Measurements from ENCODE around the gene RAMP3. TPM values are rescaled to one million over a fixed set of nuclear protein-coding genes. Genes with fewer than 3 reads are reported as not detected.
"Not testable (repeated sequence)": the region's sequence is repeated elsewhere in the genome, so short reads cannot be mapped to it uniquely, and the experiment has no call there.

Gene RAMP3
- total RNA-seq, 1 donor from 2014 or later: 114 TPM

- no peak for DNase-seq
Measured at GRCh38 chr7:45157286-45157652, 322 bp upstream of the RAMP3 start.

GRCh38 chr7:45158471-45158870 is 880 bp downstream of the RAMP3 start:
- no peak for DNase-seq

- DNase-seq: no peak
Measured at GRCh38 chr7:45159296-45159695, 1.7 kb downstream of the RAMP3 start.

- no peak for DNase-seq
Measured at GRCh38 chr7:45160417-45160881, 2.9 kb downstream of the RAMP3 start.

- no peak for DNase-seq
Measured at GRCh38 chr7:45161138-45161537, 3.5 kb downstream of the RAMP3 start.

- no peak for DNase-seq
Measured at GRCh38 chr7:45161842-45162241, 4.3 kb downstream of the RAMP3 start.

- DNase-seq: no peak
Measured at GRCh38 chr7:45162311-45162845, 4.8 kb downstream of the RAMP3 start.

GRCh38 chr7:45162943-45163691 is 5.5 kb downstream of the RAMP3 start:
- DNase-seq: no peak

- DNase-seq: no peak
Measured at GRCh38 chr7:45163692-45164052, 6.1 kb downstream of the RAMP3 start.

- DNase-seq: not testable (repeated sequence)
Measured at GRCh38 chr7:45164271-45164670, 6.7 kb downstream of the RAMP3 start.

- DNase-seq: no peak
Measured at GRCh38 chr7:45165857-45166256, 8.3 kb downstream of the RAMP3 start.

- no peak for DNase-seq
Measured at GRCh38 chr7:45171946-45172345, 14.4 kb downstream of the RAMP3 start.

- no peak for DNase-seq
Measured at GRCh38 chr7:45173596-45174327, 16.2 kb downstream of the RAMP3 start.

- no peak for DNase-seq
Measured at GRCh38 chr7:45174328-45174610, 16.7 kb downstream of the RAMP3 start.

GRCh38 chr7:45174966-45175765 is 17.6 kb downstream of the RAMP3 start:
- DNase-seq: no peak

GRCh38 chr7:45176091-45176490 is 18.5 kb downstream of the RAMP3 start:
- no peak for DNase-seq

GRCh38 chr7:45176886-45177731 is 19.5 kb downstream of the RAMP3 start:
- no peak for DNase-seq

GRCh38 chr7:45177801-45178200 is 20.2 kb downstream of the RAMP3 start:
- no peak for DNase-seq

- peak; percentile 7 for DNase-seq
Measured at GRCh38 chr7:45178241-45179225, 20.9 kb downstream of the RAMP3 start.

- DNase-seq: no peak
Measured at GRCh38 chr7:45179666-45180065, 22.1 kb downstream of the RAMP3 start.

Data from dermis blood vessel endothelial cell (primary cell).